ENCODE results near the gene GLIS1.

Gene GLIS1

DNA sequence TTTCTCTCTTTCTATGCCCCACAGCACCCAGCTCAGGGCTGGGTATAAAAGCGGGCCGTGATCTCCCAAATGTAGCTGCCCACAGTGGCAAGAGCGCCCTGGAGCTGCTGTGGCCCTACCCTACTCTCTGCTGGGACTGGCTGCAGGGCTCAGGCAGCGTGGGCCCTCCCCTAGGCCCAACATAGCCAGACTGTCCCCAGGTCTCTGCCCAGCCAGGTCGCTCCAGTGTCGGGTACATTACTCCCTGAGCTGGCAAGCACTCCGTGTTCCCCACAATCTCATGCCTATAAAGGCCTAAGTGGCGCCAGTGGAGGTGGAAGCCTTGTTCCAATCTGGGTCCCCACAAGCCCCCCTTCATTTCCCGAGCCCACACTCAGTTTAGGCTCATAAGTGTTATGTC lies 66.2 kb downstream of the GLIS1 start:
- DNase-seq, result no peak

DNA sequence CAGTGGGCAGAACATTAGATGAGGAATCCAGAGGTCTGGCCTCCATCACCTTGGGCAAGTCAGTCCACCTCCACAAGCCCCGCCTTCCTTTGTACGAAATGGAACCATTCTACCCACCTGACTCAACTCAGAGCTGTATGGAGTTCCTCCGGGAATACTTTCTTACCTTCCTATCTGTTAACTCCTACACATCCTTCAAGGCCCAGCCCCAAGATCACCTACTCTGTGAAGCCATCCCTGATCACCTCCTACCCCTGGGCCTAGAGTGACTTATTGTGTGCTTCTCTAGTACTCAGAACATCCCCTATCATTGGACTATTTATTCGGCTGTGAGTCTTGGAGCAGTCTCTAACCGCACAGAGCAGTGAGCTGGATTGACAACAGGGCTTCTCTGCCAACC lies 66.7 kb downstream of the GLIS1 start:
- DNase-seq, result no peak

DNA sequence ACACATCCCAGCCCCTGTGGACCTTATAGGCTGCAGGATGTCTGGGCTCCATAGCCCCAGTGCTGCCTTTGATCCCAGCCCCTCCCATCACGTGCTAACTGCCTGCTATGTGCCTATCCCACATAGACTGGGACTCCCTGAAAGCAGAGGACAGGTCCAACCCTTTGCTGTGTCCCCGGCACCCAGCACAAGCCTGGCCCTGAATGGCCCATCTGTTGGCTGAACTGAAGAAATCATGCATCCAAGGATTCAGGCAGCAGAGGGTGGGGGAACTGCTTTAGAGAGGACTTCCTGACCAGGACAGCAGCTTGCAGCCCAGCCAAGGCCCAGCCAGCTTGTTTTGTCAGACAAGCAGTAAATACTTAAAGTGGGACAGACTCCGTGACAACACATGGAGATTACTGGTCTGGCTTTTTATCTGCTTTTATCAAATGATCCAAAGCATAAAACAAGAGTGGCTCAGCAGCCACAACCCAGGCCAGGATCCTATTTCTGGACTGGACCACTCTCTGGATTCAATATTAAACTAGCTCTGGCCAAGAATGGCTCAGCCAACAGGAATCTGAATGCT lies 69.3 kb downstream of the GLIS1 start:
- no peak for DNase-seq

DNA sequence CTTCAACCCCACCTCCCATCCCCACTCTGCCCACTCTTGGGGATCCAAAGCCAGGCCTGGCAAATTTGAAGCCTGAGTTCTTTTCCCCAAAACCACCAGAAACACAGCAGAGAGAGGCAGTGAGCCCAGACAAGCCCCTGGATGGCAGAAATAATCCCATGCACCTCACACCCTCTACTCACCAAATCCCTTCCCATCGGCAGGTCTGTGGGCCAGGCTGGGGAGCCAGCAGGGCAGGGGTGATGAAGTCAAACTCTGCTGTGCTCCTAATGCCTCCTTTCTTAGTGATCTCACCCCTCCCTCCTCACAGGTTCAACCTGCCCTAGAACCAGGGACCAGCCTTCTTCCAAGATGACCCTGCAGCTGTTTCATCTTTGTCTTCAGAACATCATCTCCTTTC lies 72.4 kb downstream of the GLIS1 start:
- DNase-seq, result no peak

DNA sequence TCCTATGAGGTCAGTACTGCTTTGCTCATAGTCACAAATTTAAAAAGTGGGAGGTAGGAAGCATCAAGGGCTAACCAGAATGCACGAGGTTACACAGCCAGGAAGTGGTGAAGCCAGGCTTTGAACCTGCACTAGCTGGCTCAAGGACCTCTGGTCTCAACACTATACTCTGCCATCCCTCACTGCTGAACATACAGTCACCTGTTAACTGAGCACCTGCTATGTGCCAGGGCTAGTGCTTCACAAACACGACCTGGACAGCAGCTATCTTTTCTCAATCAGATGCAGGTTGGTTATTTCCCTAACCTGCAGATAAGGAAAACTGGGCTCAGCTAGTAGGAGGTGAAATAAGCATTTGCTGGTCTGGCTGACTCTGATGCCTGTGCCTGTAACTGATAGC lies 73.0 kb downstream of the GLIS1 start:
- no peak for DNase-seq

DNA sequence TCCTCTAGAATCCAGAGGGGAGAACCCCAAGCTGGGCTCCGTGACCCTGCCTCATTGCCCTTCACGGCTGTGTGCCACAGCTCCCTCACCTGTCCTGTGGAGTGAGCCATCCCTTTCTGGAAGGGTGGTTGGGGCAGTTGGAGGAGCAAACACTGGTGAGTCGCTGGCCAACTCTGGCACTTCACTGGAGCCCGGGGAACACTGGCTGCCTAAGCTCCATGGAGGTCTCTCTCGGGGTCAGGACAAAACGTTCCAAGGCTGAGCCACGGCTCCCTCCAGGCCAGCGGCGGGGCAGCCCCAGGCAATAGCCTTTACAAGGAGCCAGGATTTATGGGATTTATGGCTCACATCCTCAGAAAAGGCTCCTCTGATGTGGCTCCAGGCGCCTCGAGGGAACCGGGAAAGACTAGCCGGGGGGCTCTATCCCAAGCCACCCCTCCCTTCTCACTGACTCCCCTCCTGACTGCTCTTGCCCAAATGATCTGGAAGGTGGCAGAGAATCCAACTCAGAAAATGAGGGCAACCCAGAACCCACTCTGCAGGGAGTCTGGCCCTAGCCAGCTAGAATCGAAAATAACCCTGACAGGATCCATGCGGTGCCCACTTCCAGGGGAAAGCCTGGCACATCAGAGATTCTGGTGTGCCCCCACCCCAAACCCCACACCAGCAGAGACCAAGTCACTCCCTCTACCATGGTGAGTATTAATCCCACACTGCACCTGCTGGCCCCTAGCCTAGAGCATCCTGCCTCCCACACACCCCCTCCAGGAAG lies 75.2 kb downstream of the GLIS1 start:
- DNase-seq, result no peak

DNA sequence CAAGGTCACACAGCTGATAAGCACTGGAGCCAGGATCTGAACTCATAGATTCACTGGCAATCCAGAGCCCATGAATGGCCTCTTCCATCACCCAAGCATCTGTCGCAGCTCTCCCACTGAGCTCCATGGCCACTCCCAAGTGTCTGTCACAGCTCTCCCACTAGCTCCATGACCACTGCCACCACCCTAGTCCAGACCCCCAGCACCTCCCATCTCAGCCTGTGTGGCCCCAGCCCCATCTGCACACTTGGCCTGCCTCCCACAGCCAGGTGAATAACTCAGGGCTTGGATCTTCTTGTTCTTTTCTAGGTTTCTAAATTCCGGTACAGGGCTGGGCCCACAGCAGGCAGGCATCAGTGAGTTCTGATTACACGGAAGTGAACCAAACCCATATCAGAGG lies 76.0 kb downstream of the GLIS1 start:
- DNase-seq, result no peak

DNA sequence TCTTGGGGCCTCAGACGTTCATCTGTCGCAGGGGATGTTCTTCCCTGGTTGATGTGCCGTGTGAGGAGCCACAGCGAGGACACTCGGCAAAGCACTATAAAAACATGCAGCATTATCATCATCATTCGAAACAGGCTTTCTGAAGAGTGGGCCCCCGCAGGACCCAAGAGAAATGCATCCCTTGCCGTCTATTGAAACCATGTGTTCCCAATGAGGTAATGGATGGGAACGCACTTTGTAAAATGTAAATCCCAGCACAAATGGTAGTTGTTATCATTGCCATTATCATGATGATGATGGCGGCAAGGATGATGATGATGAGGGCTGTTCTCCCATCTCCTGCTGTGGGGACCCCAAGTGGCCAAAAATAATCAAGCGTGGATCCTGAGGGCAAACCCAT lies 76.8 kb downstream of the GLIS1 start:
- no peak for DNase-seq

DNA sequence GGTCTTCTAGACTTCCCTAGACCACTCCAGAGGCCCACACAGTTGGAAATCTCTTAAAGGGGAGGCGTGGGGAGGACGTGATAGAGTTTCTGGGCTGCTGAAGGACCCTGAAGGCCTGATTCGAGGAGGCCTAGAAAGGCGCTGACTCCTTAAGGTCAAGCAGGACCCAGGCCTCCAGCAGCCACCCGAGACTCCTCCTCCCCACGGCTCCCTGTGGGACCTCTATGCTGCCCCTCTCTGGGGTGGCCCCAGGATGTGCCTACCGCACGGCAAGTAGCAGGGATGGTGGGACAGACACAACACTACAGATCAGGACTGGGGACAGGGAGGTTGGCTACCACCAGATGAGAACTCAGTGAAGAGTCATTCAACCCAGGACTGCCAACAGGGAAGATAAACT lies 77.5 kb downstream of the GLIS1 start:
- no peak for DNase-seq

DNA sequence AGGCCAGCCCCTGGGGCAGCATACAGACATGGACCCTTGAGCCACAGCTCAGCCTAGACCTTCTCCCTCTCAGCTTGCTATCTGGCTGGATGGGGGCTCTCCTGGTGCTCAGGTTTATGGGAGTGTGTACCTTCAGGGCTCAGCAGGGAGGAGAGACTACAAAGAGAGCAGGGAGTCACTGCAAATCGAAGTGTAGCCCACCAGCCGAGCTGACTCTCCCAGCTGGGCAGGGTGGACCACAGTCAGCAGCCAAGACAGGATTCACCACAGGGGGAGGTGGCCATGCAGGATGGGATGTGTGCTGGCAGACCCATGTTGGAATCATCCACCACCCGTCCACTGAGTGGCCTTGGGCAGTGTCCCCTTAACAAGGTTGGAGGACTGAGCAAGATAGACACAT lies 78.3 kb downstream of the GLIS1 start:
- DNase-seq, result no peak

DNA sequence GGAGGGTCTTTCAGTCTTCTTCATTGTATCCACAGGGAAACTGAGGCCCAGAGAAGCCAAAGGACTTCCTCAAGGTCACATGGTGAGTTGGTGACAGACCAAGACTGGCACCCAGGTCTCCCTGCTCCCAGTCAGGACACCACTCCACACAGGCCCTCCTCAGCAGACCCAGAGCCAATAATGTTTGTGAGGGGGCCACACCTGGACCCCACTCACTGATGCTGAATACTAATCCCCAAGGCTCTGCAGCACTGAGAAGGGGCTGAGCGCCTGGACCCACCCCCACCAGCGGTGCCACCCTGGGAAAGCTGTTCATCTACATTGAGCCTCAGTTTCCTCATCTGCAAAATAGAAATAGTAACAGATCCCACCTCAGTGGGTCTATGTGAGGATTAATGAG lies 79.5 kb downstream of the GLIS1 start:
- no peak for DNase-seq

DNA sequence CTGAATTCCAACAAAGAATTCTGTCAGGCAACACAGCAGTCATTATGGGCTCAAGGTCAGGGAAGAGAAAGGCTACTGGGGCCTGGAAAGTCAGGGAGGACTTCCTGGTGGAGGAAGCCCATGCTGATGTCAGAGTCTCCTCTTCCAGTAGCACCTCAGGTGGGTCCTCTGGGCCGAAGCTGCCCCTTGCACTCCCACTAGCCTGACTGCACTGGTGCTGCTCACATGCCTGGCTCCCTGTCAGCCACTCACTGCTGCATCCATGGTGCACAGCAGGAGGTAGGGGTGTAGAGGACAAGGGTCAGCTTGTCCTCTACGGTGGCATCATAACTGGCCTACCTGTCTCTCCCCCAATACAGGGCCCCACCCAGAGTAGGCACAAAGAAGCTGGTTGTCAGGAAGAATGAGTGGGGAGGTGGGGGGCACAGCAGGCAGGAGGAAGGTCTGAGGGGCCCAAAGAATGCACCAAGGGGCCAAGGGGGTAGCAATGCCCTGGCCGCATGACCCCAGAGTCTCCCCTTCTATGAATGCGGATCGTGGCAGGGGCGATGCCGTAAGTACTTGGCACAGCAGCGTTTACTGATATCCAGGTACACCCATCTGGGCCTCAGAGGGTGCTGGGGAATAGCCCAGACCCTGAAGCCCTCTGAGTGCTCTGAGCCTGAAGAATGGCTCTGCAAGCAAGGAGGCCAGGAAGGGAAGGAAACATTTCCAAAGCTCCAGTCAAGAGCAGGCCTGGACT lies 80.3 kb downstream of the GLIS1 start:
- DNase-seq, result no peak

DNA sequence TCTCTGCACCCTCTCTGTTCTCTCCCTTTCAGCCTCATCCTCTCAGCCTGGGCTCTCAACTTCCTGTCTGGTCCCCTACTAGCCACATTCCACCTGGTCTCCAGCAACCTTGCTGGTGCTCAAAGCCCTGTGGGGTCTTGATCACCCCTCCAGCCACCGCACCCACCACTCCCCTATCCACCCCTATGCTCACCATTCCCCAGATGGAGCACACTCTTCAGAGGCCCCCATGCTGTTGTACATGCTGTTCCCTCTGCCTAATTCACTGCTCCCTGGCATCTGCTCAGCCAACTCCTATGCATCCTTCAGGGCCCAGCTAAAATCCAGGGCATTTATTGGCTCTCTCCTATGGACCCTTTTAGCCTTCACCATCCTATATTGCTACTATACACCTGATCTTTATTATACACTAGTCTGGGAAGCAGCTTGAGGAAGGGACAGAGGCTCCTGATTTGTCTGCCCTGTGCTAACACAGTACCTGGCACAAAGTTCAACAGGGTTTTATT lies 81.0 kb downstream of the GLIS1 start:
- DNase-seq, result no peak

DNA sequence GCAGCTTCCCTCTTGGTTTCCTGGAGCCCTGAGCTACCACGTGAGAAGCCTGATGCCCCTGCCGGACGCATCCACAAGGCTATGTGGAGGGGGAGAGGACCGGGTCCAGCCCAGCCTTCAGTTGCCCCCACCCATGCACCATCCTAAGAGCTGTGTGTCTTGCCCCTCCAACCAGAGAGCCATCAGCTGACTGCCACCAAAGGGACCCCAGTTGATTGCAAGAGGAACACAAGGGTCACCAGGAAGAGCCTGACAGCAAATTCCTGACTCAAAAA lies 81.5 kb downstream of the GLIS1 start:
- DNase-seq, result no peak

DNA sequence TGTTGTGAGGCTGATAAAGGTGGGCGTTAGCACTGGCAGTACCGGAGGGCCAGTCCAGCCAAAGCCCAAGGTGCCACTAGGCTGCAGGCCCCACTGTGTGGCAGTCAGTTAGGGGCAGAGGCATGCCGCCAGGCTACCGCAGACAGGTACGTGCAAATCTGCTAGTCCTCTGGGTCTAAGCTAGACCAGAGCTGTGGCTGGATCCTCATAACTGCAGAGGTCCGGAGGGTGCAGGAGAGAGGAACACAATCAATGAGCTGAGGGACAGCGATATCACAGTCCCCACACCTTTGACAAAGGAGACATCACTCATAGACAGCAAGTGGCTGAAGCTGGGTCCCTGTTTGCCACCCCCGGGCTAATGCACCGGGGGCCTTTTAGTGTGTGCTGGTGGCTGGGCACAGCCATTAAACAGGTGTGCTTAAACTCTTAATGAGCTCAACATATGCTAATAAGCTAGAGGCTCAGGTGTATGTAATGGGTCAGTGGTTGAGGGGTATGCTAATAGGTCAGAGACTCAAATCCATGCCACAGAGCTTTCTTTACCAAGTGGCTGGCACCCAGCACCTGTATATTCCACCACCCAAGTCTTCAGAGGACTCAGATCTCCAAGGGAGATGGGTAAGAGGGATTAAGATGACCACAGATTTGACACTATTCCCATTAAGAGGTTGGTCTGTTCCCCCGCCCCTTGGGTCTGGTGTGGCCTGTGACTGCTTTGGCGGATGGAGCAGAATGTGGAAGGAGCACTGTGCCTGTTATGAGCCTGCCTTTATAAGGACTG lies 82.0 kb downstream of the GLIS1 start:
- DNase-seq, result no peak

DNA sequence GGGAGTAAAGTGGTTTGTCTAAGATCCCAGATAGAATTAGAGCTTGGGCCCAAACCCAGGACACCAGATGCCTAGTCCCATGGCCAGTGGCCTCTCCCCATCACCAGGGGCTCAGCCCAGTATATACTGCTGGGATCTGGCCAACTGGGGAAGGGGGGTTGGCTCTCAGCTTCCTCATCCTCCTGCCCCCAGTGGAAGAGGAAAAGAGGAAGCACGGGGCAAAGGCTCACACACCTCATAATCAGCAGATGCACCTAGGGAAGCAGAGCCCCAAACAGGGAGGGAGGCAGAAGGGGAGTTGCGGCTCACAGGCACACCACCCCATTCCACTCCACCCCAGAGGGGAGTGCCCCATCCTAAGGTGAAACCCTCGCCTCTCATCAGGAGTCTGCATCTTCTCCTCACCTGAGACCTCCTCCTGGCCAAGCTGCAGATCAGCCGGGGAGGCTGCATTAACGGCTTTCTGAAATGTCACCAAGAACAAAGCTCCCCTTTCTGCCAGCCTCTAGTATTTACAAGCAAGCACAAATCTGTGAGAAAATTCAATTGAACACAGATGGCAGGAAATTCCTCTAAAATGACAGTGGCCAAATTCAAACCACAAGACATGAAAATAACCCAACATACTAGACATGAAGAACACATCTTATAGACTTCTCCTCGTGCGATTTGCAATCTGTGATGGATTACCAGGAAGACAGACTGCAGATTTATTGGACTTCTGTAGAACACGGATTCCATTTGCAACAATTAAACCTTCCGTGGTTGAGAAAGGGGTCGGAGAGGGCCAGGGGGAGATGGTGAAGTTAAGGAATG lies 82.8 kb downstream of the GLIS1 start:
- no peak for DNase-seq

DNA sequence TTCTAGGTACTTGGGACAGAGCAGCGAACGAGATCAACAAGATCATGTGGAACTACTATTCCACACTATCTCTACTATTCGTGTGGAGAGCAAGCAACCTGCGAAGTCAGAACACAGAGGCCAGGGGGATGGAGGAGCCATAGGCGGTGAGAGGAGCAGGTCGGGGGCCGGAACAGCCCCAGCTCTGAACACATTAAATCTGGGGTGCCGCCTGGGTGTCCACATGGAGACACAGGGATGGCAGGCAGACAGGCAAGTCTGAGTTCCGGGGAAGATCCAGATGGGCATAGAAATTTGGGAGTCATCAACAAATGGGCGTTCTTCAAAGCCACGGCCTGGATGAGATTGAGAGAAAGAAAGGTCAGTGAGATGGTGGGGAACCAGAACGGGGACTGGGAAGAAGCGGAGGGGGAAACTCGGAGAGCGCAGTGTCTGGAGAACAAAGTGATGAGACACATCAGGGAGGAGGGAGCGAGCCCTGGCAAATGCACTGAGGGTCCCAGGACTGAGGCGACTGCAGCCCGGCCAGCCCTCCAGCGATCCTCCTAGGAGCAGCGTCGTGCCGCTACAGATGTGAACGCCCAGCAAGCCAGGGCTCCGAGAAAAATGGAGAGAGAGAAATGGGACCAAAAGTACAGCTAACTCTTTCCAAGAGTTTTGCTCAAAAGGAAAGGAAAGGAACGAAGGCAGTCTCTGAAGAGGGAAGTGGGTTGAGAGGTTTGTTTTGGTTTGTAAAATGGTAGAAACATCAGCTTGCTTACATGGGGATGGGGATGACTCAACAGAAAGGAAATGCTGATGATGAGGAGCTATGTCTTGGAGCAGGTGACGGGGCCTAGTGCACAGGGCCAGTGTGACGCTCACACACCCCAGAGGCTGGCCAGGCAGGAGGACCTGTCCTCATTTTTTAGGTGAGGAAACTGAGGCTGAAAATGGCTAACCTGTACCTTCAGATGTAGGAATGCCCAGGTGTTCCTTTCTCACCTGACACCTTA lies 84.5 kb downstream of the GLIS1 start:
- DNase-seq, result no peak

DNA sequence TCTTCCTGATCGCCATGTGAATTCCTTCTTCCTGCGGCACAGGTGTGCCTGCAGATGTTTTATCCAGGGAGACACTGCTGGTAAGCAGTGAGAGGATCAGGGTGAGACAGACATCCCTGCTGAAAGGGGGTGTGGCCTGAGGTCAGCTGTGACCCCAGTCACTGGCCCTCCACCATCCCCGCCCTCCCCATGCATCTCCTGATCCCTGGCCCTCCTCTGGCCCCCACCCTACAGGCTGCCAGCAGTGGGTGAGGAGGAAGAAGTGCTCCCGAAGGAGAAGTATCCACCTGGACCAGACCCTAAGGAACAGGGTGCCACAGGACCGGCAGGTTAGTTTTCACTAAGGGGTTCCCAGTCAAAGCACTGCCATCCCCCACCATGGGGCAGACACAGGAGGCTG lies 85.3 kb downstream of the GLIS1 start:
- DNase-seq, result no peak

DNA sequence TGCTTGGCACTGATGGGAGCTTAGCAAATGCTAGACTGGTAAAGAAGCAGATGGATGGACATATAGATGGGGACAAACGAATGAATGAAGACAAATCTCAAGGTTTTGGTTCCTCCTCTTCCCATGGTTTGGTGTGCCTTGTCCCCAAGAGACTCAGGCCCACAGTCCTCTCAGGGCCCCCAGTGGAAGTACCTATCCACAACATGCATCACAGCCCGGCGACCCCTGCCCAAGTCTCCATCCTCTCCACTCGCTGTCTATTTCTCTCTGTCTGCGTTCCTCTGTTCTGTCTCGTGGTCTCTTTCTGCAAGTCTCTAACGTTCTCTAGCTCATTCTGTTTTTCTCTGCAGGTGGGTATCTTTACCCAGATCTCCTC lies 85.8 kb downstream of the GLIS1 start:
- DNase-seq, result no peak

DNA sequence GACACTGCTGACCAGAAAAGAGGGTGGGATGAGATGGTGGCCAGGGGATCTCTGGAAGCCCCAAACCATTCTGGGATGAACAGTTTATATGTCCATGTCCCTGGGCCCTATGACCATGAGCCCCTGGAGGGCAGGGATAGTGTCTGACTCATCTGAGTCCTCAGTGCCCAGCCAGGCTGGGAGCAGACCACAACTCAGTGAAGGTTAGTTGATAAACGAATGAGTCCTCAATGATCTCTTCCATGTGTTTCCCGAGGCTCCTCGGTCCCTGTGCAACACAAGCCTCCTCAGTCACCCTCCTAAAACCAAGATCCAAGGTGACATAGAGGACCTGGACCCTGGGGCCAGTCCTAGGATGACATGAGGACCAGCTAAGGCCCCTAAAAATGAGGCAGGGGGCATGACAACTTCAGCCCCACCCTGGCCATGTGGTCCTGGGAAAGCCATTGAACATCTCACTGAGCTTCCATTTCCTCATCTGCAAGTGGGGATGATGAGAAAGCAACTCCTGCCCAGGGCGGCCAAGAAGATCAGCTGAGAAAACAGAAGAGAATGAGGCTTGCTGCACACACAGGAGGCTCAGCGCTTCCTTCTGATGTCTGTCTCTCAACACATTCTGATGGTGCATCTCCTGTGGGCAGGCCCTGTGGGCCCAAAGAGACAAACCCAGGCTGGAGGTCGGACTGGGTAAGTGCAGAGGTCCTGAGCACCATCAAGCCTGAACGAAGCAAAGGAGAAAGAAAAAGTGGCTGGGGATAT lies 86.3 kb downstream of the GLIS1 start:
- DNase-seq, result no peak

DNA sequence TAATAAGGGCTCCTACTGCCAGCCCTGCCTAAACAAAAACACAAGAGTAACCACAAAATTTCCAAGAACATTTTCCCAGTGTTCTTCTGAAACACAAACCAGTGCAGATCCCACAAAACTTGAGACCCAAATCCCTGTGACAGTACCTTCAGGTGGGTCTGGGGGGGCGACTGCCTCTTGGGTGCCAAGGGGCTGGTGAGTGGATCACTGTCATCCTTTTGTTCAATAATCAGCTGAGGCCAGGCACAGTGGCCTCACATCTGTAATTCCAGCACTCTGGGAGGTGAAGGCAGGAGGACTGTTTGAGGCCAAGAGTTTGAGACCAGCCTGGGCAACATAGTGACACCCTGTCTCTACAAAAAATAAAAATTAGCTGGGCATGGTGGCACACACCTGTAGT lies 87.6 kb downstream of the GLIS1 start:
- no peak for DNase-seq
